PFSK-1 (cell line): ENCODE measurements around the gene TRAPPC10.

Experiments
- FOXP2 ChIP-seq: optimal IDR thresholded peaks from 2 replicates; pipeline ENCODE3; 2011; ENCODE audit warnings: borderline replicate concordance, control low read depth, inconsistent platforms; ENCODE audit not compliant: insufficient read depth; ENCODE audit errors: extremely low read length, extremely low read depth
- POLR2AphosphoS5 ChIP-seq: IDR thresholded peaks from 2 replicates; pipeline ENCODE4 v1.6.1; 2012; ENCODE audit warnings: low read depth, mild to moderate bottlenecking, control low read depth, low read length, moderate library complexity
- SIN3A ChIP-seq: IDR thresholded peaks from 2 replicates; pipeline ENCODE4 v1.6.1; 2012; ENCODE audit warnings: mild to moderate bottlenecking, low read length, moderate library complexity, borderline replicate concordance; ENCODE audit not compliant: insufficient read depth
- TAF1 ChIP-seq: IDR thresholded peaks from 2 replicates; pipeline ENCODE4 v1.6.1; 2012; ENCODE audit warnings: low read length, control low read depth, borderline replicate concordance; ENCODE audit not compliant: insufficient read depth
- TF ChIP-seq, protein P1 (sequence below), 2 experiments: IDR thresholded peaks; 2 replicates each; pipeline versions ENCODE4 v1.6.1 to v1.8.0; 2011 to 2012; ENCODE audit warnings: low read depth in 2 of 2, low read length in 2 of 2, control low read depth in 1 of 2, inconsistent platforms in 1 of 2, mild to moderate bottlenecking in 1 of 2, moderate library complexity in 1 of 2; ENCODE audit not compliant: insufficient read depth in 1 of 2

Gene TRAPPC10

DNA sequence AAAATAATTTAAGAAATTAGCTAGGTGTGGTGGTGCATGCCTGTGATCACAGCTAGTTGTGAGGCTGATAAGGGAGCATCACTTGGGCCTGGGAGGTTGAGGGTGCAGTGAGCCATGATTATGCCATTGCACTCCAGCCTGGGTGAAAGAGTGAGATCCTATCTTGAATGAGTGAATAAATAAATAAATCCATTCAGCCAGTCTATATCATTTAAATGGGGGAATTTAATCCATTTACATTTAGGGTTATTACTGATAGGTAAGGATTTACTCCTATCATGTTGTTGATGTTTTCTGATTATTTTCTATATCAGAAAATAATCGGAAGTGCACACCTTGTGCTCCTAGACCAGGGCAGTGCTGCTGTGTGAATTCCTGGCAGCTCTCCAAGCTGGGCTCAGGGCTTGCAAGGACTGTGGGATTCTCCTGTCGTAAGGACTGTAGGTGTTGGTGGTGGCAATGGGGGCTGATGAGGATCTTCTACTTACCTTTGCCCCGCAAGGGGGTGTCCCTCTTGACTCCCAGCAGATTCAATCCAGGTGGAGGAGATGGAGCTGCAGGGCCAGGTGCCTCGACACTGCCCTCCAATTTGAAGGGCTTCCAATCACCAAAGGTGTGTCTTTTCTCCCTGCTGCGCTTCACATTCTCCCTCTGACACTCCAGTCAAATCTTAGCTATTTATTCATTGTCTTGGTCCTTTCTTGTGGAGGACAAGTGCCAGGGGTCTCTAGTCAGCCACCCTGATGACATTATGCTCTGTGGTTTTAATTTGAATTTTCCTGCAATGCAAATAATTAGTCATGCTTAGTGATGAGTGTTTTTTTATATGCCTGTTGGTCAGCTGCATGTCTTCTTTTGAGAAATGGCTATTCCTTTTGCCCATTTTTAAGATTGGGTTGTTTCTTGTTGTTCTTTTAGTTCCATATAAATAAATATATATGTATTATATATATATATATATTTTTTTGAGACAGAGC lies 14.1 kb upstream of the TRAPPC10 start:
- TF ChIP-seq SIN3A (no peak), POLR2AphosphoS5 (no peak), TAF1 (no peak)

GRCh38 chr21:44000360-44000759 lies 11.7 kb upstream of the TRAPPC10 start:
- TF ChIP-seq TAF1: no peak
- TF ChIP-seq, protein P1, sequence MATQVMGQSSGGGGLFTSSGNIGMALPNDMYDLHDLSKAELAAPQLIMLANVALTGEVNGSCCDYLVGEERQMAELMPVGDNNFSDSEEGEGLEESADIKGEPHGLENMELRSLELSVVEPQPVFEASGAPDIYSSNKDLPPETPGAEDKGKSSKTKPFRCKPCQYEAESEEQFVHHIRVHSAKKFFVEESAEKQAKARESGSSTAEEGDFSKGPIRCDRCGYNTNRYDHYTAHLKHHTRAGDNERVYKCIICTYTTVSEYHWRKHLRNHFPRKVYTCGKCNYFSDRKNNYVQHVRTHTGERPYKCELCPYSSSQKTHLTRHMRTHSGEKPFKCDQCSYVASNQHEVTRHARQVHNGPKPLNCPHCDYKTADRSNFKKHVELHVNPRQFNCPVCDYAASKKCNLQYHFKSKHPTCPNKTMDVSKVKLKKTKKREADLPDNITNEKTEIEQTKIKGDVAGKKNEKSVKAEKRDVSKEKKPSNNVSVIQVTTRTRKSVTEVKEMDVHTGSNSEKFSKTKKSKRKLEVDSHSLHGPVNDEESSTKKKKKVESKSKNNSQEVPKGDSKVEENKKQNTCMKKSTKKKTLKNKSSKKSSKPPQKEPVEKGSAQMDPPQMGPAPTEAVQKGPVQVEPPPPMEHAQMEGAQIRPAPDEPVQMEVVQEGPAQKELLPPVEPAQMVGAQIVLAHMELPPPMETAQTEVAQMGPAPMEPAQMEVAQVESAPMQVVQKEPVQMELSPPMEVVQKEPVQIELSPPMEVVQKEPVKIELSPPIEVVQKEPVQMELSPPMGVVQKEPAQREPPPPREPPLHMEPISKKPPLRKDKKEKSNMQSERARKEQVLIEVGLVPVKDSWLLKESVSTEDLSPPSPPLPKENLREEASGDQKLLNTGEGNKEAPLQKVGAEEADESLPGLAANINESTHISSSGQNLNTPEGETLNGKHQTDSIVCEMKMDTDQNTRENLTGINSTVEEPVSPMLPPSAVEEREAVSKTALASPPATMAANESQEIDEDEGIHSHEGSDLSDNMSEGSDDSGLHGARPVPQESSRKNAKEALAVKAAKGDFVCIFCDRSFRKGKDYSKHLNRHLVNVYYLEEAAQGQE (IDR thresholded peaks at IDR 0.05; ENCODE audit: insufficient read depth in 1 of 2, low read depth in 2 of 2, low read length in 2 of 2): no peak
- no peak for TF ChIP-seq FOXP2
- no peak for TF ChIP-seq POLR2AphosphoS5
- TF ChIP-seq SIN3A: no peak

DNA sequence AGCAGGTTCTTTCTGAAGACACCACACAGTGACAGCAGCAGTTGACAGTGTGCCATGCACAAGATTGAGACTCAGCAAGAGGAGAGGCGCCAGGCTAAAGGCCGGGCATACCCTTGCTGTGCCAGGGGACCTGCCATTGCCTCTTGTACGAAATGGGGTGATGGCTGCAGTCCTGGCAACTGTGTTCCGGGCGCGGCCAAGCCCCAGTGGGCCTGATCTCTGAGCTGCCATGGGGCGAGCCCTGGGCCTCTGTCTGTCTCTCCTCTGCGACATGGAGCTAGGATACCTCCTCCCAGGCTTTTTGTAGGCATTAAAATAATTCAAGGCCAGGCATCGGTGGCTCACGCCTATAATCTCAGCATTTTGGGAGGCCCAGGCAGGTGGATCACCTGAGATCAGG lies 9.6 kb upstream of the TRAPPC10 start:
- TF ChIP-seq SIN3A (no peak), FOXP2 (no peak), POLR2AphosphoS5 (no peak), TAF1 (no peak)
- TF ChIP-seq, protein P1 (IDR thresholded peaks at IDR 0.05; ENCODE audit: insufficient read depth in 1 of 2, low read depth in 2 of 2, low read length in 2 of 2): no peak

DNA sequence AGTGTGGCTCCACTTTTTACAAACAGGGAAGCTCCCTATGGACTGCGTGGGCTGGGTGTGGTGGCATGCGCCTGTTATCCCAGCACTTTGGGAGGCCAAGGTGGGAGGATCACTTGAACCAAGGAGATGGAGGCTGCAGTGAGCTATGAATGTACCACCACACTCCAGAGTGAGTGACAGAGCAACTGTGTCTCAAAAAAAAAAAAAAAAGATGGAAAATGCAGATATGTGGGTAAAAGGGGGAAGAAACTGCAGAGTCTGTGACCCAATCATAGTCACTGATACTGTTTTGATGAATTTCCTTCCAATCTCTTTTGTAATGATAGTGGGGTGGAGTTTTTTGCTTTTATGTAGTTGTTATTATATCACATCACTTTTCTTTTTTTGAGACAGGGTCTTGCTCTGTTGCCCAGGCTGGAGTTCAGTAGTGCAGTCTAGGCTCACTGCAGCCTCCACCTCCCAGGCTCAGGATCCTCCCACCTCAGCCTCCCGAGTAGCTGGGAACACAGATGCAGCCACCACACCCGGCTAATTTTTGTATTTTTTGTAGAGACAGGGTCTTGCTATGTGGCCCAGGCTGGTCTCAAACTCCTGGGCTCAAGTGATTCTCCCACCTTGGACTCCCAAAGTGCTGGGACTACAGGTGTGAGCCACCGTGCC lies 8.7 kb upstream of the TRAPPC10 start:
- no peak for TF ChIP-seq SIN3A
- TF ChIP-seq, protein P1 (IDR thresholded peaks at IDR 0.05; ENCODE audit: insufficient read depth in 1 of 2, low read depth in 2 of 2, low read length in 2 of 2): no peak
- no peak for TF ChIP-seq TAF1

DNA sequence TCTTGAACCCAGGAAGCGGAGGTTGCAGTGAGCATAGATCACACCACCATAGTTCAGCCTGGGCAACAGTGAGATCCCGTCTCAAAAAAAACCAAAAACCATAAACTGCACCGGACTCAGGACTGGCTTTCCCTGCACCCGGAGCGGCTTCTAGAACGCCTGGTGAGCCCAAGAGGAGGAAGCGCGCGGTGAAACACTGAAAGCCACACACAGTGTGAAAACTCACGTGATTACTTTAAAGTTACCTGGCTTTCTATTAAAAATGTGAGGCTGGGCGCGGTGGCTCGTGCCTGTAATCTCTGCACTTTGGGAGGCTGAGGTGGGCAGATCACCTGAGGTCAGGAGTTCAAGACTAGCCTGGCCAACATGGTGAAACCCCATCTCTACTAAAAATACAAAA lies 7.0 kb upstream of the TRAPPC10 start:
- TF ChIP-seq FOXP2: no peak

DNA sequence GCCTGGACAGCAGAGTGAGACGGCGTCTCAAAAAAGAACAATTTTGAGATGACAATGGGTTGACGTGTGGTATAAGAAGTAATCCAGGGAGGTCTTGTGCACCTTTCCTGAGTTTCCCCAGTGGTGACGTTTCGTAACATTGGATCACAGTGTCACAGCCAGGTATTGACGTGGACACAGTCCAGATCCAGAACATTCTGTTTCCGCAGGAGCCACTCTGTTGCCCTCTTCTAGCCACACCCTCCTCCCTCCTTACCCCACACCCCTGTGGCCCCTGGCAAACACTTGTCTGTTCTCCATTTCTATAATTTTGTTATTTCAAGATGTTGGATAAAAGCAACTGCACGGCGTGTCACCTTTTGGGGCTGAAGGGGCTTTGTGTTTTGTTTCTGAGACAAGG lies 6.5 kb upstream of the TRAPPC10 start:
- TF ChIP-seq, protein P1 (IDR thresholded peaks at IDR 0.05; ENCODE audit: insufficient read depth in 1 of 2, low read depth in 2 of 2, low read length in 2 of 2): no peak
- no peak for TF ChIP-seq FOXP2
- no peak for TF ChIP-seq TAF1
- no peak for TF ChIP-seq POLR2AphosphoS5
- no peak for TF ChIP-seq SIN3A
